ENCODE results near the gene MCM9.

DNA sequence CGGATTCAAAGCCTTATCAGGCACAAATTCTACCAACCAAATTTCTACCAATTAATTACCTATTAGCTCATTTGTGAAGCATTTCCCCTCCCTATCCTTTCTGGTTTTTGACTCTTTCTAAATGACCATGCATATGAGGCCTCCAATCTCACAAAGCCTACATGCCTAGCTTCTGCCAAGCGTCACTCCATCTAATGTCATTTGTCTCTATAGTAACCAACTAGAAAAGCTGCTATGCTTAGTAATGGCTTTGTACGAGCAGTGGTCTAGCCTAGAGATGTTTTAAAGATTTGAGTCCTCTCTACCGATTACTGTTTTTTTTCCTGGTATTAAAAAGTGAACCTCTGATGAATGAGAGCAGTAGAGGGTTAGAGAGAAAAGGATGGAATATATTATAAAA, 45.8 kb downstream of the MCM9 start:
- TF ChIP-seq, protein P1, sequence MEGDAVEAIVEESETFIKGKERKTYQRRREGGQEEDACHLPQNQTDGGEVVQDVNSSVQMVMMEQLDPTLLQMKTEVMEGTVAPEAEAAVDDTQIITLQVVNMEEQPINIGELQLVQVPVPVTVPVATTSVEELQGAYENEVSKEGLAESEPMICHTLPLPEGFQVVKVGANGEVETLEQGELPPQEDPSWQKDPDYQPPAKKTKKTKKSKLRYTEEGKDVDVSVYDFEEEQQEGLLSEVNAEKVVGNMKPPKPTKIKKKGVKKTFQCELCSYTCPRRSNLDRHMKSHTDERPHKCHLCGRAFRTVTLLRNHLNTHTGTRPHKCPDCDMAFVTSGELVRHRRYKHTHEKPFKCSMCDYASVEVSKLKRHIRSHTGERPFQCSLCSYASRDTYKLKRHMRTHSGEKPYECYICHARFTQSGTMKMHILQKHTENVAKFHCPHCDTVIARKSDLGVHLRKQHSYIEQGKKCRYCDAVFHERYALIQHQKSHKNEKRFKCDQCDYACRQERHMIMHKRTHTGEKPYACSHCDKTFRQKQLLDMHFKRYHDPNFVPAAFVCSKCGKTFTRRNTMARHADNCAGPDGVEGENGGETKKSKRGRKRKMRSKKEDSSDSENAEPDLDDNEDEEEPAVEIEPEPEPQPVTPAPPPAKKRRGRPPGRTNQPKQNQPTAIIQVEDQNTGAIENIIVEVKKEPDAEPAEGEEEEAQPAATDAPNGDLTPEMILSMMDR (IDR thresholded peaks at IDR 0.05): no peak
- TF ChIP-seq EP300 (IDR thresholded peaks at IDR 0.05): no peak
